GM21528 (cell line): Measurements from ENCODE around the gene MSL3B.

Experiments used
- ATAC-seq: cut with Tn5 transposase; IDR thresholded peaks from one replicate; pipeline ENCODE4 v1.9.1; 2021; ENCODE audit warnings: mild to moderate bottlenecking, moderate library complexity; ENCODE audit not compliant: unreplicated experiment, low FRiP score

Gene MSL3B

DNA sequence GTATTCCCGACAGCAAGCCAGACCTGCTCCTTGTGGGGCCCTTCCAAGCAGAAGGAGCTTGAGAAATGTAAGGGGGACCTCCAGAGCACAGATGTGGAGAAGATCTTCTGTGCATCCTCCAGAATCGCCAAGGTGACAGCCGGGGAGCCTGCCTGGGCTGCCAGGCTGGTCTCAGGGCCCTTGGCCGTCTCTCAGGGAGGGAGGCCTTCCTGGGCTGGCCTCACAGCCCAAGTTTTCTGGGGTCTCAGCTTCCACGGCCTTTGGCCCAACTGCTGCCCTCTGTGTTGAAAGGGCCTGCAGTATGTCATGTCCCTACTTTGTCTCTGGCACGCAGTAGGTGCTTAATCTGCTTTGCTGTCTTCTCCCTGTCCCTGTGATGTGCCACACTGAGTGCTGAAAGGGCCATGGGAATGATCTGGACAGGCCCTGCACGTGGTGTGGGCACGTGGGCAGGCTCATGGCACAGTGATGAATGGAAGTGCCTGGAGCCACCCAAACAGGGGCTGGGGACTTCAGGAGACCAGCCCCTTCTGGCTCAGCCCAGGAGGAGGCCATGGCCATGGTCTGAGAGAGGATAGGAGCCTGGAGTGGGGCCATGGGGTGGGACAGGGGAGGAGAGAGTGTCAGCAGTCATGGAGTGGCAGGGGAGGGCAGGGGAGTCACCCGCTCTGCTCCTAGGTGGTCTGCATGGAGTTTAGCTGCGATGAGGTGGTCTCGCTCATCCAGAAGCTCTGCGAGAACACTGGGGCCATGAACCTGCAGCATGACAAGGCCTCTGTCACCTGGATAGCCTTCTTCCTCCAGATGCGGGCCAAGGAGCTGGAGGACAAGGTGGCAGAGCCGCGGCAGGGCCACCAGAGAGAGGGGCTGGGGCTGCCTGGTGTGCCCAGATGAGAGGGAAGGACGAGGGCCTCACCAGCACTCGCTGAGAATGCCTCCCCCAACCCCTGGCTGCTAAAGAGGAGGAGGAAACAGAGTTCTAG lies 49.3 kb downstream of the MSL3B start:
- ATAC-seq: no peak

DNA sequence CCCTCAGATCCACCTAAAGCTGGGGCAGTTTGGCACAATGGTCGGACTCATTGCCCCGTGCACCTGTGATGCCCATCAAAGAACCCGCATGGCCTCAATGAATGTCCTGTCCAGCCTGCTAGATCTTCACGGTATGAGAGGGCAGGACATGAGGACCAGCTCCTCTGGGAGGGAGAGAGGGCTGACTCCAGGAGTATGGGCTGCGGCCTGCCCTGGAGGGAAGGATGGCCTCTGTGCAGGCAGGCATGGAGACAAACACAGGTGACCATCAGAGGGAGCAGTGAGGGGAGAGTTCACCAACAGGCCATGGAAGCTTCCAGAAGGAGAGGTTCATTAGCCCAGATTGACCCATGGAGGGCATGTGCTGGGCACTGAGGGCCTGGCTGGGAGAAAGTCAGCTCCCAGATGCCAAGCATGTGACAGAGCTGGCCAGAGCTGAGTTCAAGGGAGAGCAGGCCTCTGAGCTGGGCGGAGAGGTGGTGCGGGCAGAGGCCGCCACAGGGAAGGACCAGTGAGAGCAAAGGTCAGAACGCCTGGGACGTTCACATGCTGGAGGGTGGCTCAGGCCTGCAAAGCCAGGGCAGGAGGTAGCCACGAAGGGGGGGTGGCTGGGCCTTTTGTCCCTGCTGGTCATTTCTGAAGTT lies 50.1 kb downstream of the MSL3B start:
- ATAC-seq: no peak

DNA sequence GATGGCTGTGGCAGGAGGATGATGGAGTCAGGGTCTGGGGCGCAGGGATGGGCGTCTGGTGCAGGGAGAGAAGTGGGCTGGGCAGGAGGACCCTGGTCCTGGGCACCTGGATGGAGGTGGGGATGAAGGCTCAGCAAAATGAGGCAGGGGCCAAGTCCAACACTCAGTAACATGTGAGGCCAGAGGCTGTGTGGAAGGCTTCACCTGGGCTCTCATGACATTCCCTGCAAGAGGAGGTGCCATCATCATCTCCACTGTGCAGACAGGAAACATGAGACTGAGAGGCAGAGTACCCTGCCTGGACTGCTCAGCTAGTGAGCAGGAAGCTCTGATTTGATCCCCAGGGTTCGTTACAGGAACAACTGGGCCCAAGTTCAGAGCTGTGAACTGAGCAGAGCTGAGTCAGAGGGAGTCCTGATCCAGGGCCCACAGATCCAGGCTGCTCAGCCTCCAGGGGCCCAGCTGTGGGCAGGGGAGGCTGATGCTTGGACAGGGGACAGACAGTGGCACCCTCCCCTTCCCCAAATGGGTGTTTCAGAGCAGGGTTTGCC lies 50.8 kb downstream of the MSL3B start:
- no peak for ATAC-seq

DNA sequence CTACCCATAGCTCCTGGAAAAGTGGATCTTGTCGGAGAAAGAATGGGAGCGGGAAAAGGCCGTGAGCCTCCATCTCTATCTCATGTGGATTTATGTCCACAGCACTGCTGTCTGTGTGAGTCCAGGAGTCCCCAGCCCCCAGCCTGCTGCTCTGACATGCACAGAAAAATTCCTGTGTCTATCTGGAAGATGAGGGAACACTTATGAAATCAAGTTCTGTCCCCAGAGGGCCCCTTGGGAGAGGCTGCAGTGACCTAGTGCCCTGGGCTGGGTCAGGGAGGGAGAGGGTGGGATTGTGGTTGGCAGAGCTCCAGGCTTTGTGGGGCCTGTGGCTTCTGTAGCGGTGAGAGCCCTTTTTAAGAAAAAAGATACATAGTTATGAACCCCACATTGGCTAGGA lies 51.4 kb downstream of the MSL3B start:
- ATAC-seq: no peak

DNA sequence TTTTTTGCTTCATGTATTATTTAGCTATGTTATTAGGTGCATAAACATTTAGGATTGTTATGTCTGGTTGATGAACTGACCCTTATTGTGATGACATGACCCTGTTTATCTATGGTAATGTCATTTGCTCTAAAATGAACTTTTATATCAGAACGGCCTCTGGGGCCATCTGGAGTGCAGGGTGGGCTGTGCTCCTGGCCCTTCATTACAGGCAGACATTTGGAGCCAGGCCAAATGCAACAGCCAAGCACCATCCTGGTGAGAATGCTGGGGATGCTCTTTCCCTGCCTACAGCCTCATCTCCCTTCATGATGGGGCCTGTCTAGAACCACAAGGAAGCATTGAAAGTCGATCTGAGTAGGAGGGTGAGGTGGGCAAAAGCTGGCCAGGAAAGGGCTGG lies 51.9 kb downstream of the MSL3B start:
- no peak for ATAC-seq

DNA sequence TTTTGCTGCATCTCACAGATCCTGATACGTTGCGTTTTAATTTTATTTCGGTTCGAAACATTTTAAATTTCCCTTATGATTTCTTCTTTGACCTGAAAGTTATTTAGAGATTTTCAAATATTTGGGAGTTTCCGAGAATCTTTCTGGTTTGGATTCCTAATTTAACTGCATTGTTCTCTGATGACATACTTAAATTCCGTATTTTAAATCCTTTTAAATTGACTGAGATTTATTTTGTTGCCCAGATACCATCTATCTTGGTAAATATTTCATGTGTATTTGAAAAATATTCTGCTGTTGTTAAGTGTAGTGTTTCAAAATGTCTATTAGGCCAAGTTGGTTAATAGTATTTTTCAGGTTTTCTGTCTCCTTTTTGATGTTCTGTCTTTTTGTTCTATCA lies 52.3 kb downstream of the MSL3B start:
- ATAC-seq: no peak
